HG03159 (cell line): ENCODE results near the gene GOLM1.

Experiments used
- ATAC-seq: cut with Tn5 transposase; IDR thresholded peaks from one replicate; pipeline ENCODE4 v1.9.1; 2021; ENCODE audit warnings: mild to moderate bottlenecking, moderate library complexity; ENCODE audit not compliant: unreplicated experiment

GOLM1 gene

DNA sequence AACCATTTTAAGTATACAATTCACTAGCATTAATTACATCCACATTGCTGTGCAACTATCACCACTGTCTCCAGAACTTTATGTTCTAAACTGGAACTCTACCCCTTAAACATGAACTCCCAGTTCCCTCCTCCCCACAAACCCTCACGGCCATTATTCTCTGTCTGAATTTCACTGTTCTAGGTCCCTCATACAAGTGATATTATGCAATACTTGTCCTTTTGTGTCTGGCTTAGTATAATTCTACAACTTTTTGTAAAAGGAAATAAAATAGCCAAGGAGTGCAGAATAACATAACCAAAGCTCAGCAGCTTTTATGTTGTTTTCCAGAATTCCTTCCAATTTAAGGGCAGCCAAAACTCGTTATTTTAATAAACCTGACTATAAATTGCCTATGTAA lies 105.2 kb downstream of the GOLM1 start:
- ATAC-seq = no peak

DNA sequence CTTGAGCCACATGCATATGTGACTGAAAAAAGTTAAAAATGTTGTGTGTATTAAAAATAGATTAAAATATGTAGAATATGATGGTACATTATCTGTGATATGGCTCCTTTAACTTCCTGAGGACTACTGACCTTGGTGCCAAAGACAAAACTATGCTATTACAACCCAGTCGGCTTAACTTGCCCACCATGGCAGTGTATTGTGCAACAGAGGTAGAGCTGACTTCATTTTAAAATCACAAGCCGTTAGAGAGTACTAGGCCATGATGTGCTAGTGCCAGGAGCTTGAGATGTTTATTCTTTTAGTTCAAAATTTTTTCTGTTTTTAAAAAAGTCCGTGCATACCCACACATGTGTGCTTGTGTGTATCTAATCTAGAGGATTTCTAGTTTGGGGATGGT lies 112.1 kb downstream of the GOLM1 start:
- no peak for ATAC-seq

- no peak for ATAC-seq
These were observed 114.9 kb downstream of the GOLM1 start for GRCh38 chr9:85984457-85984856.

GRCh38 chr9:85981369-85981768 lies 118.0 kb downstream of the GOLM1 start:
- ATAC-seq = no peak

- ATAC-seq = no peak
These were observed 120.9 kb downstream of the GOLM1 start for GRCh38 chr9:85978496-85978895.
